ENCODE measurements around the gene ZSCAN12. TPM values are rescaled to one million over a fixed set of nuclear protein-coding genes. Genes with fewer than 3 reads are reported as not detected.
"Not testable (repeated sequence)": the region's sequence is repeated elsewhere in the genome, so short reads cannot be mapped to it uniquely, and the experiment has no call there.

The ZSCAN12 gene
- polyA plus RNA-seq (2014; cell fraction: cytosol; rRNA removed), result 9.7 and 10.7 TPM in 2 replicates
- 6.4 and 7.8 TPM in 2 replicates for polyA plus RNA-seq (2014; cell fraction: nucleus; rRNA removed)

DNA sequence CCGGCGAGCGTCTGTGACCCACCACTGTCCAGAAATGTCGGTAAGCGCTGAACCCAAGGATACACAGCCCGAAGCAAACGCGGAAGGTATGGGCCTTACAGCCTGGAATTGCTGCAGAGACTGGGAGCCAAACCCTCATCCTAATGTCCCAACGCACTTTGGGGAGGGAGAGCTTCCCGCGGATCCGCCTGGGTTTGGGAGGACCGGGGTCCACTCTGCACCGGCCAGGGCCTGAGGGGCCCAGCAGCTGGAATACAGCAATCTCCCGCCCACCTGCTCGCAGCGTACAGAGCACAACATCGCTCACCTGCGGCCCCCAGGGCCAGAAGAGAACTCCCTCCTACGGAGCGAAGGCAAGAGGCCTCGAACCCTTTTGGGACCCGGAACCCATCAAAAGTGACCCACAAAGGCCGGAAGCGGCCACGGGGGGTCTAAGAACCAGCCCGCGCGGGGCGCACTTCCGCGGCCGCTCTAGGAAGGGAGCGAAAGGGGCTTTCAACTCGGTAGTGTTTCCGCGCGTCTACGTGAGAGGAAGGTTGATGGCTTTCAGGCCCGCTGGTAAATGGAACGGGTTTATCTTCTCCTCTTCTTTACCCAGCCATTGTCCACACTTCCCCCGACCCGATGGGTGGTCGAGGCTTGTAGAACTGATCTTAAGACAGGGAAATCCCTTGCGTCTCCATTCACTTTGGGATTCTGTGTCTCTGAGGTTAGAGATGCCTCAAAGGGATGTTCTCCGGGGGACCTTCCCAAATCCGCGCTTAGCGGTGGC, at the start of gene ZSCAN12:
ZSCAN12 (minus strand) TSS at position 398 of the 772 bp plus-strand sequence. CDS start 1,342 bp downstream, outside the sequence.
- DNase-seq (ENCODE audit: low spot score), result peak; percentile 93

DNA sequence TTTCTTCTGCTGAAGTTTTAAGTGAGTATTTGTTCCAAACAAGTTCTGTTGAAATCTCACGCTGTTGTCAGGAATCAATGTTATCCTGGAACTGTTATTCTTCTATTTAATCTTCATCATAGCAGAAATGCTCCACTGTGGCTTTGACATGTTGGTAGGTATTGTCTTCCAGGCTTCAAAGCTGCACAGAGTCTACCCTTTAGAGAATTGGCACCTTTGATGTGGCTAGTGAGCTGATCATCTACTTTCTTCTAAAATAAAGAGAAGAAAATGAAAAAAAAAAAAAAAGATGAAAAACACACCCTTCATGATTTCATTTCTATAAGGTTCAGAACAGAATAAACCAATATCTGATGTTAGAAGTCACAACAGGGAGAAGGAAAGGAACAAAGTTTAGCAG, 49.5 kb upstream of the ZSCAN12 start:
- DNase-seq (ENCODE audit: low spot score), result no peak

DNA sequence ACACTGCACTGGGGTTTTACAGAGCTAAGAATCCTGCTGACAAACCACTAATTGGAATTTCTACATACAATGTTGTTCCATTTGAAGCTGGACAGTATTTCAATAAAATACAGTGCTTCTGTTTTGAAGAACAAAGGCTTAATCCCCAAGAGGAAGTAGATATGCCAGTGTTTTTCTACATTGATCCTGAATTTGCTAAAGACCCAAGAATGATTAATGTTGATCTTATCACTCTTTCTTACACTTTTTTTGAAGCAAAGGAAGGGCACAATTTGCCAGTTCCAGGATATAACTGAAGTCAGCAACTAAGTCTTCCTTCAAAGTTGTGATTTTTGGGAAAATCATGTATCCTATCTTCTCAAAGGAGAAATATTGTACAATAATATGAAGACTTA, 48.0 kb upstream of the ZSCAN12 start:
- not testable (repeated sequence) for DNase-seq (ENCODE audit: low spot score)

DNA sequence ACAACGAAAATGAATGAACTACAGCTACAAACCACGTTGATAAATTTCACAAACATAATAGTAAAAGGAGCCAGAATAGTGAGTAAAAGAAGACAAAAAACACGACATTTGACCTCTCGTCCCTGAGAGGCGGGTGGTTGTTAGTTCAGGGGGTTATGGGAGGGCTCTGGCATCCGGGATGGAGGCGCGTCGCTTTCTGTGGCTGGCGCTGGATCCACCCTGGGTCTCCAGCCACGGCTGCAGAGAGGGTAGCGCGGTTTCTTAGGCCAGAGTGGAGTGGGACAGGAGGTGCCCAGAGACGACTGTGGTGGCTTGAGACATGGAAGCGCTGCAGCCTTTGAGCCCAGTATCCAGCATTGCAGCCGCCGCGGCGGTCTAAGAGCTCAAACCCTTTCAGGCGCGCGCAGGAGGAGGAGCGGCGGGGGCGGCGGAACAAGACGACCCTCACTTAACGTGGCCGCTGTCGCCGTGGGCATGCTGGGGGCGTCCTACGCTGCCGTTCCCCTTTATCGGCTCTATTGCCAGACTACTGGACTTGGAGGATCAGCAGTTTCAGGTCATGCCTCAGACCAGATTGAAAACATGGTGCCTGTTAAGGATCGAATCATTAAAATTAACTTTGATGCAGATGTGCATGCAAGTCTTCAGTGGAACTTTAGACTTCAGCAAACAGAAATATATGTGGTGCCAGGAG, 47.4 kb upstream of the ZSCAN12 start:
- peak; percentile 31 for DNase-seq (ENCODE audit: low spot score)

DNA sequence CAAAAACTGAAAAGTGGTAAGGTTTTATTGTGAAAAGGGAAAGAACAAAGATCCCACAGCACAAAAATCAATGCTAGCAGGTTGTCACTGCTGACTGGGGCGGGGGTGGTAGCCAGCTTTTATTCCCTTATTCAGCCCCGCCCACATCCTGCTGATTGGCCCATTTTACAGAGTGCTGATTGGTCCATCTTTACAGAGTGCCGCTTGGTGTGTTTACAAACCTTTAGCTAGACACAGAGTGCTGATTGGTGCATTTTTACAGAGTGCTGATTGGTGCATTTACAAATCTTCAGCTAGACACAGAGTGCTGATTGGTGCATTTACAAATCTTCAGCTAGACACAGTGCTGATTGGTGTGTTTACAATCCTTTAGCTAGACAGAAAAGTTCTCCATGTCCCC, 45.2 kb upstream of the ZSCAN12 start:
- not testable (repeated sequence) for DNase-seq (ENCODE audit: low spot score)

DNA sequence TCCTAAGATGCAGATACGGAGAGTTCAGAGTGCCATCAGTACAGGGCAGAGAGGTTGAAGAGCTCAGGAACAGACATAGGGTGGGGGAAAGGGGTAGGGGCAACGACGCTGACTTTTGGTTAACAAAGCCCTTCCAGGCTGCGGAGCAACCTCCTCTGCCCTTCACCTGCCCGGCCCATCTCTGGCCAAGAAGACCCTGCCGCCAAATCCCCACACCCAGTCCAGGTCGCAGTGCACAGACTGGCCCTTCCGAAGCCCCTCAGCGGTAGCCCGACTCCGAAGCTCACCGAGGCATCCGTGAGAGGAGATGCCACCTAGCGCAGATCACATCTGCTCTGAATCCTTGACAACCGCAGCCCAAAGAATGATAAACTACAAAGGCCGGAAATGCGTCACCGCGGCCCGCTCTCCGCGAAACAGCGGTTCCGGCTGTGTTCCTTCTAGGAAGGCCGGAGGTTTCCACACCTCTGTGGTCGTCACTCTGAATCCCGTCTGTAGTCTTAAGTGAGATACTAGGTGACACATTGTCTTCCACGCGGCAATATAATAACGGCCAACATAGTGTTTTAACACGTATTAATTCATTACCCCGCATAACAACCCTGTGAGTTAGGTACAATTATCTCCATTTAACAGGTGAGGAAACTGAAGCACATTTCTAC, 43.7 kb upstream of the ZSCAN12 start, which contains the start of gene ZSCAN23:
ZSCAN23 (minus strand) TSS at position 380 of the 662 bp plus-strand sequence. CDS start 7,225 bp downstream, outside the sequence.
- peak; percentile 91 for DNase-seq (ENCODE audit: low spot score)

DNA sequence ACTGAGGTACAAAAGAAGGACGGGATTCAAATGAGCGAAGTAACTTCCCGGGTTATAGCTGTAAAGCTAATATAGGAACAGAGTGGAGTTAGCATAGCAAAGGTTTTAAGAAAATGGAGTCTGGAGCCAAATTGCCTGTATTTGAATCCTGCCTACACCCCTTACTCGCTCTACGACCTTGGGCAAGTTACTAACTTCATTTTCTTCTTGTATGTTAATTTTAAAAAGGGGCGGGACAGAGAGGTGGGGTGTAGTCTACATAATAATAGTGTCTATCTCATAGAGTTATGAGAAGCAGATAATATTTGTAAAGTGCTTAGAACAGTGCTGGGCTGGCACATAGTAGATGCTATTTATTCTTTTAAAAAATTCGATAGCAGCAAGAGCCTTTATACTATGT, 43.0 kb upstream of the ZSCAN12 start:
- DNase-seq (ENCODE audit: low spot score), result no peak

DNA sequence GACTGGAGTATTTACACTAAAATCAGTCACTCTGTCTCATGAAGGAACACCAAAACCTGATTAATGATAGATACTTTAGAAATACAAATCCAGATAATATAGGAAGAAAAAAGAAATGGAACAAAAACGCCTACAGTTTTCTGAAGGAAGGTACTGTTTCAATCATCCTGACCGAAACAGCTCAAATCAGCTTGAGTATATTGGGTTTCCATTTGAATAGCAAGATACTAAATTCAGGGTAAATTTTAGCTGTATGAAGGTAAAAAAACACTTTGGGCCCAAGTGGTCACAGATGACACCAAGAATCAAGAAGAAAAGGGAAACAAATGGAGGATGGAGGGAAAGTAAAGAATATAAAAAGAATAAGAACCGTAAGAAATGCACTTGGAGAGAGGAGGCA, 36.9 kb upstream of the ZSCAN12 start:
- no peak for DNase-seq (ENCODE audit: low spot score)

DNA sequence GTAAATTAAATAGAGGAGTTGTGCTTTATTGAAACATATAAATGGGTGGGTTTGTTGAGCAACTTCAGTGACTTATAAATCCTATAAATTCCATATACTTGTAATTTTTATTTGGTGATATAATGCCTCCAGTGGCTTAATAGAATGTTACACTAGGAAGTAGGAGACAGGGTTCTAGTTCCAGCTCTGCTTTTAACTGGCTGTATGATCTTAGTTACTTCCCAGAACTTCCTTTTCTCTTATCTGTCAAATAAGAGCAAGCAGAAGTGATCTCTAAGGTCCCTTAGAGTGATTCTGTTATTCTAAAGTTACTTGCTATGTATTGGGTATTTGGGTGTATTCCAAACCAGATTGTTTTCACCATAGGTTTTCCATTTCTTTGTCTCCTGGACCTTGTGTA, 33.6 kb upstream of the ZSCAN12 start:
- DNase-seq (ENCODE audit: low spot score), result no peak

DNA sequence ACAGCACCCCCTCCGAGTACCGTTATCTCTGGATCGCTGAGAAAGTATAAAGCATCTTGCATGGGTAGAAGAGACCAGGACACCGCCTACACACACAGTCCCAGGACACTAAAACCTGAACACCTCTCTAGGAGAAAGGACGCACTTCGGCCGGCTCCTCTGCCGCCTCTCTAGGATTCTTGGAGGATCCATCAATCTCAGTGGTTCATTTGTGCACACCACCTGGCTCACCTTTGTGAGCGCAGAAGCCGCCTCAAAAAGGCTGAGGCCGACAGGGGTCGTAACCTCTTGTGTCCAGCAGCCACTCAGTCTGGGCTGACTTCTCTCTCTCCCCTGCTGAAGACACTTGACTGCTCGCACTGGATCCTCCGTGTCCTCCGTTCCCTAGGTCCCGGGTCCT, 30.2 kb upstream of the ZSCAN12 start:
- no peak for DNase-seq (ENCODE audit: low spot score)

DNA sequence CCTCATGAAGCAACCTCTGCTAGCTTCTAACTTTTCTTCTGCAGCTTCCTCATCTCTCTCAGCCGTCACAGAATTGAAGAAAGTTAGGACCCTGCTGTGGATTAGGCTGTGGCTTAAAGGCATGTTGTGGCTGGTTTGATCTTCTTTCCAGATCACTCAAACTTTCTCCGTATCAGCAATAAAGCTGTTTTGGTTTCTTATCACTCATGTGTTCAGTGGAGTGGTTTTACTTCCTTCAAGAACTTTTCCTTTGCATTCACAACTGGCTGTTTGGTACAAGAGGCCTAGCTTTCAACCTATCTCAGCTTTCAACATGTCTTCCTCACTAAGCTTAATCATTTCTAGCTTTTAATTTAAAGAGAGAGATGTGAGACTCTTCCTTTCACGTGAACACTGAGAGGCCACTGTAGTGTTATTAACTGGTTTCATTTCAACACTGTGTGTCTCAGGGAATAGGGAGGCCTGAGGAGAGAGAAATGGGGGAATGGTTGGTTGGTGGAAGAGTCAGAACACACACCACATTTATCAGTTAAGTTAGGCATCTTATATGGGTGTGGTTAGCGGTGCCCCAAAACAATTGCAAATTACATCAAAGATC, 26.5 kb upstream of the ZSCAN12 start:
- no peak for DNase-seq (ENCODE audit: low spot score)

DNA sequence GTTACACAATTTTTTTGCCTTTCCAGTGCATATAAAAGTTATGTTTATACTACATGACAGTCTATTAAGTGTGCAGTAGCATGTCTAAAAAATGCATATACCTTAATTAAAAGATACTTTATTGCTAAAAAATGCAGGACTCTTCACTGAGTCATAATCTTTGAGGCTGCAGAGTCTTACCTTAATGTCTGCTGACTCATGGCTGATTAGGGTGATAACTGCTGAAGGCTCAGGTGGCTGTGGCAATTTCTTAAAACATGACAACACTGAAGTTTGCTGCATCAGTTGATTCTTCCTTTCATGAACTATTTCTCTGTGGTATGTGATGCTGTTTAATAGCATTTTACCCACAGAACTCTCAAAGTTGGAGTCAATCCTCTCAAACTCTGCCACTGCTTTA, 24.6 kb upstream of the ZSCAN12 start:
- DNase-seq (ENCODE audit: low spot score), result no peak

DNA sequence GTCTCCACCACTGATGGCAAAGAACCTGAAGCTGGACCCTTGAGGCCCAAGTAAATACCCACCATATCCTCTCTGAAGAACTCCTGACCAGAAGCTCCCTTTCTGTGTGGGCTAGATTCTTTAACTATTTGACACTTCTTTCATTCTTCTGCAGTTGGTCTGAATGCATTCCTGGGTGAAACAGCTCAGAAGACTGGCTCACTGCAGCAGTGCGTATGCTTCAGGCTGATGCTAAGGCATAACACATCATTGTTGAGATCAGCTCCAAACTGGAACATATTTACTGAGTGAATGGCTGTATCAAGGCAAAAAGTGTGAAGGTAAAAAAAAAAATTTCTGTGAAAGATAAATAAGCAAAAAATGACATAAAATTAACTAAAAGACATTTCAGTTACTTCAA, 24.0 kb upstream of the ZSCAN12 start:
- DNase-seq (ENCODE audit: low spot score), result no peak

DNA sequence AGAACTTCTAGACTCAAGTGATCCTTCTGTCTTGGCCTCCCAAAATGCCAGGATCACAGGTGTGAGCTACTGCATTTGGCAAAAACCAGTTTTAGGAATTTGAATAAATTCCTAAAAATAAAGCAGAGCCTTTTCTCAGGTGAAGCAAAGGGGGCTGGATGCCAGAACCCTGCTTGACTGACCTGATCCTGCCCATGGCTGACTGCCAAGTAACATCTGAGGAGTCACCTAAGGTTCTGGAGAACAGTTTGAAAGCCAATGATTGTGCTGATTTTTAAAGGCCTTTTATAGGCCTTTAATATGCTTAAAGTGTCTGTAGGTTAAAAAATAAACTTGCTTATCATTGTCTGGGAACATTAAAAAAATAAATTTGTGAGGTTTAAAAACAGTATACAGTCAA, 14.1 kb upstream of the ZSCAN12 start:
- DNase-seq (ENCODE audit: low spot score), result no peak

DNA sequence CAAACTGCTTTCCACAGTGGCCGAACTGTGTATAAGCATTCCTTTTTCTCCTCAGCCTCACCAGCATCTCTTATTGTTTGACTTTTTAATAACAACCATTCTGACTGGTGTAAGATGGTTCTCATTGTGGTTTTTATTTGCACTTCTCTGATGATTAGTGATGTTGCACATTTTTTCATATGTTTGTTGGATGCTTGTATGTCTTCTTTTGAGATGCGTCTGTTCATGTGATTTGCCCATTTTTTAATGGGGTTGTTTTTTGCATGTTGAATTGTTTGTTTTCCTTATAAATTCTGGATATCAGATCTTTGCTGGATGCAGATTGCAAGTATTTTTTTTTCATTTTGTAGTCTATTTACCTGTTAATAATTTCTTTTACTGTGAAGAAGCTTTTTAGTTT, 11.2 kb upstream of the ZSCAN12 start:
- no peak for DNase-seq (ENCODE audit: low spot score)

DNA sequence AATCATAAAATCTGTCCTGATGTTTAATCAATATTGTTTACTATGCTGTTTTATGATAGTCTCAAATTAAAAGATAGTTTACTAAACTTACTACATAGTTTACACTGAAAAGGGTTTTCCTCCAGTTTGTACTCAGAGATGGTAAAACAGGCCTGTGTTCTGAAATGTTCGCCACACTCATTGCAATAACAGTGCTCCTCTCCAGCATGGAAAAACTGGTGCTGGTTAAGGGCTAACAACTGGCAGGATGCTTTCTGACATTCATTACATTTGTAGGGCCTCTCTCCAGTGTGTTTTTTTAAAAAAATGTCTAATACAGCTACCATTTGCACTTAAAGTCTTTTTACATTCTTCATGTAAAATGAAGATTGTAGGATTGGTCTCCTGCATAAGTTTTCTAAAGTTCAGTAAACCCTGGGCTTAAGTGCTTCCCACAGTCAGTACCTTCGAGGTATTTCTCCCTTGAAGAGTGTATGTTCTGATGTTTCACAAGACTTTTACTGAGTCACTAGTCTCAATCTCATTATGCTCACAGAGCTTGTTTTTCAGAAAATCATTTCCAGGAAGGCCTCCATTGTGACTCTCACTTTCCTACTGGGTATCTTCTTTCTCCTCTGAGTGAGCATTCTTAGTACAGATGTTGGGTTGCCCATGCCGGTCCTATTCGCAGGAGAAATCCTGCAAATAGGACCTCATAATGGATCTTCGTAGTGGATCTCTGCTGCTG, 8.7 kb upstream of the ZSCAN12 start:
- no peak for DNase-seq (ENCODE audit: low spot score)

DNA sequence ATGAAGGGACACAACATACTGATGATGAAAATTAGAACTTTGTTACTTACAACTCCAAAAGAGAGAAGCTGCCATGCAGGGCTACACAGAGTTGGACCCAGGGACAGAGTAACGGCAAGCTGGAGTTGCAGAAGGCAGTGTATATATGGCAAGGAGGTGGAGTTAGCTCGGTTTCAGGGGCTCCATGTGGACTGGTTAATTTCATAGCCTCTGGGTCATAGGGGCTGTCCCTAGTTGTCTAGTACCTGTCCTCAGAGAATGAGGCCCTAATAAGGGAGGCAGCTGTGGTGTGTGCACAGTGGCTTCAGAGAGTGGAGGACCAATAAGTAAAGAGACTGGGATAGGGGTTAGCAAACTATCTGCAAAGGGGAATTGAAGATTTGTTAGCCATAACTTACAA, 7.9 kb upstream of the ZSCAN12 start:
- no peak for DNase-seq (ENCODE audit: low spot score)

DNA sequence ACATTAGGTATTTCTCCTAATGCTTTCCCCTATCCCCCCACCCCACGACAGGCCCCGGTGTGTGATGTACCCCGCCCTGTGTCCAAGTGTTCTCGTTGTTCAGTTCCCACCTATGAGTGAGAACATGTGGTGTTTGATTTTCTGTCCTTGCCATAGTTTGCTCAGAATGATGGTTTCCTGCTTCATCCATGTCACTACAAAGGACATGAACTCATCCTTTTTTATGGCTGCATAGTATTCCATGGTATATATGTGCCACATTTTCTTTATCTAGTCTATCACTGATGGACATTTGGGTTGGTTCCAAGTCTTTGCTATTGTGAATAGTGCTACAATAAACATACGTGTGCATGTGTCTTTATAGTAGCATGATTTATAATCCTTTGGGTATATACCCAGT, 4.4 kb upstream of the ZSCAN12 start:
- DNase-seq (ENCODE audit: low spot score), result not testable (repeated sequence)

DNA sequence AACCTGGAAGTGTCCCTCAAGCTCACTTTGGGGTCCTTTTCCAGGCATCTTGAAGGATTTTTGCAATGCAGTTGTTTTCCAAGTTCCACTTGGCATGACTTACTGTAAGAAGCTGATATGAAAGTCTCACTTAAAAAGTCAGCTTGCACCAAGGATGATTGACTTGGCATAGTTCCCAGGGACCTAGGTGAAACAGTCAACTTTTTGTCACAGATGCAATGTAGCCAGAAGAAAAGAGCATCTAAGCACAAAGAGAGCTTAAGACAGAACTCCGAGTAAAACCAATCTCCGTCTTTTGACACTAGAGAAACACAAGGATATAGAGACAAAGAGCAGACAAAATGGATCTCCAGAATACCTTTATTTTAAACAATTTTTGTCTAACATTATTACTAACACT, 2.6 kb upstream of the ZSCAN12 start:
- no peak for DNase-seq (ENCODE audit: low spot score)

DNA sequence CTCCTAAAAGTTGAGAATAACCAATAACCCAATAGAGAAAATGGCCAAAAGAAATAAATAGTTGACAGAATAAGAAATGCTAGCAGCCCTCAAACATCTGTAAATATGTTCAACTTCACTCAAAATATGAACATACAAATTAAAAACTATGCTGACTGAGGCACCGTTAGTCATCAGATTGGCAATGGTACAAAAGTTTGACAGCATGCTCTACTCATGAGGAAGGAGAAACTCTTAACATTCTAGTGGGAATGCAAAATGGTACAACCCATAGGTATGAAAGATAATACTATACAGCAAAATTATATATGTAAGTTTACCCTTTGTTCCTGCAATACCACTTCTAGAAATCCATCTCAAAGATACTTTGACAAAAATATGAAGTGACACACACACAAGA, 1.6 kb upstream of the ZSCAN12 start:
- DNase-seq (ENCODE audit: low spot score), result no peak

DNA sequence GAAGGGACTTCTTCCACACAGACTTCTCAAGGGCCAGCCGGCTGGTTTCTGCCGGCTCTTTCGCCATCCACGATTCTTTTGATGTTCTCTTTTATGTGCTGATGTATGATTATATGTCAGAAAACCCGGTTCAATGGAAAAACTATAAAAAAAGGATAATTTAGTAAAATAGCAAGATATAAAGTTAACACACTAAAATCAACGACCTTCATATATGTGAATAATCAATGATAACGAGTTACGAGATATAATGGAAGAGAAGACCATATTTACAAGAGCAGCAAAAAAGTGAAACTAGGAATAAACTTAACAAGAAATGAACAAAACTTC, 540 bp upstream of the ZSCAN12 start:
- DNase-seq (ENCODE audit: low spot score), result no peak
